Measurements from ENCODE around the gene PDE7B. TPM values are rescaled to one million over a fixed set of nuclear protein-coding genes. Genes with fewer than 3 reads are reported as not detected.

PDE7B gene
- total RNA-seq, 2 experiments from 2014 or later: 0.58 to 0.68 TPM

DNA sequence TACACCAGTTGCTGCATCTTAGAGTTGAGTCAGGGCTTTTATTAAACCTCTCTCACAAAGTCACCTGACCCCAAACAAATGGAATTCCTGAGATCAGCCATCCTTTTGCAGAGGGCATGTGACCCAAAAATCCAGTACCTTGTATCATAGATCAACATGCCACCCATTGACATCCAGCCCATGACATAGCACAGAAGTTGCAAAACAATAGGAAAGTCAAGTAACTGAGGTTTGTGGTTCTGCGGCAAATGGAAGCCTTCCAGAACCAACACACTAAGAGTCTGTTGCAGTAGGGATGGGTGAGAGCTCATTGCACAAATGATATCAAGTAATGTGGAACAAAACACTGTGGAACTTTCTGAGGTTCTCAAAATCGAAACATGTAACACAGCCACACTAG, 111.2 kb downstream of the PDE7B start:
- no peaks in the 10 kb centered on the region for H3K36me3 Mint-ChIP-seq (ENCODE audit: low read depth)
- H3K9me3 Mint-ChIP-seq: peaks cover 7% of the 10 kb centered on the region
- TF ChIP-seq CTCF (IDR thresholded peaks at IDR 0.05): no peak
- no peak for ATAC-seq
- ChIA-PET CTCF (no interaction called here), POLR2A (no interaction called here)
- intact Hi-C loops (cut with micrococcal nuclease): no loop called here
- no peaks in the 10 kb centered on the region for H3K4me1 Mint-ChIP-seq (ENCODE audit: low read depth)
- no peaks in the 10 kb centered on the region for H3K27me3 Mint-ChIP-seq
- H3K4me3 Mint-ChIP-seq: no peak overlapping the region
- no peak overlapping the region for H3K27ac Mint-ChIP-seq
- no peak for DNase-seq

DNA sequence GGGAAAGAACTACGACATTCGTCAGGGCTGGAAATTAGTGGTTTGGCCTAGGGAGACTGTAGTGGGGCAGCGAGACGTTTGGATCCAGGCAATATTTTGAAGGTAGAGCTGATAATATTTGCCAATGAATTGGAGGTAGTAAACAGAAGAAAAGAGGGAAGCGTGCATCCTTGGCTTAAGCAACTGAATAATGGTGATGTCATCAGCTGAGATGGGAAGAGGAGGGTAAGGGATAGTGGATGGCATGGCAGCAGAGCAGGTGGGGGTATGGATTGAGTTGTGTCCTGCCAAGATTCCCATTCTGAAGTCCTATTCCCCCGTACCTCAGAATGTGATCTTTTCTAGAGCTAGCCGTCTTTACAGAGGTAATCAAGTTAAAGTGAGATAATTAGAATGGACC, 119.2 kb downstream of the PDE7B start:
- ATAC-seq: no peak
- no peak for TF ChIP-seq CTCF (IDR thresholded peaks at IDR 0.05)
- Mint-ChIP-seq H3K27ac (no peak overlapping the region), H3K4me1 (ENCODE audit: low read depth) (no peaks in the 10 kb centered on the region), H3K36me3 (ENCODE audit: low read depth) (no peaks in the 10 kb centered on the region), H3K9me3 (no peaks in the 10 kb centered on the region), H3K27me3 (no peaks in the 10 kb centered on the region), H3K4me3 (no peak overlapping the region)
- ChIA-PET POLR2A (no interaction called here), CTCF (no interaction called here)
- DNase-seq: no peak
- intact Hi-C loops (cut with micrococcal nuclease): no loop called here

- H3K36me3 Mint-ChIP-seq (ENCODE audit: low read depth): no peaks in the 10 kb centered on the region
- no peak for ATAC-seq
- H3K27me3 Mint-ChIP-seq: no peaks in the 10 kb centered on the region
- intact Hi-C loops (cut with micrococcal nuclease): no loop called here
- no peak for DNase-seq
- POLR2A ChIA-PET: interaction anchor here (0.6 kb wide), 1 partner anchor 18 kb away, joined by 3 read pairs; no protein-coding TSS in a partner anchor
- H3K27ac Mint-ChIP-seq: no peak overlapping the region
- H3K9me3 Mint-ChIP-seq: no peaks in the 10 kb centered on the region
- H3K4me1 Mint-ChIP-seq (ENCODE audit: low read depth): no peaks in the 10 kb centered on the region
- H3K4me3 Mint-ChIP-seq: no peak overlapping the region
- CTCF ChIA-PET: no interaction called here
- TF ChIP-seq CTCF (IDR thresholded peaks at IDR 0.05): no peak
These were observed 119.8 kb downstream of the PDE7B start for GRCh38 chr6:135971351-135971750.

DNA sequence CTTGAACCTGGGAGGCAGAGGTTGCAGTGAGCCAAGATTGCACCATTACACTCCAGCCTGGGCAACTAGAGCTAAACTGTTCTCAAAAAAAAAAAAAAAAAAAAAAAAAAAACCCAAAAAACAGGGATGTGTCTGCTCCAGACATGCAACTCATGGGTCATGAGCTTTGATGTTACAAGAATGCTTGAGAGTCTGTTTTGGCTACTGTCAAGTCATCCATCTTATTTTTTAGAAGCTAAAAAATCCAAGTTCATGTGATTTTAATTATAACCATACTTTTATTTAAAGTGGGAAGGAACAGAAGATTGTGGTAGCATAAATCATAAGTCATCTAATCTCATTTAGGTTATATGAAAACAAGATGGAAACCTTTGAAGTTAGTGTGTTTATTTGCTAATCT, 120.6 kb downstream of the PDE7B start:
- intact Hi-C loops (cut with micrococcal nuclease): no loop called here
- no peak overlapping the region for H3K4me3 Mint-ChIP-seq
- POLR2A ChIA-PET: no interaction called here
- DNase-seq (no peak), ATAC-seq (no peak)
- H3K4me1 Mint-ChIP-seq (ENCODE audit: low read depth): no peaks in the 10 kb centered on the region
- H3K27me3 Mint-ChIP-seq: no peaks in the 10 kb centered on the region
- no peaks in the 10 kb centered on the region for H3K9me3 Mint-ChIP-seq
- no peak for TF ChIP-seq CTCF (IDR thresholded peaks at IDR 0.05)
- H3K36me3 Mint-ChIP-seq (ENCODE audit: low read depth): no peaks in the 10 kb centered on the region
- H3K27ac Mint-ChIP-seq: no peak overlapping the region
- CTCF ChIA-PET: no interaction called here

- DNase-seq (no peak), ATAC-seq (no peak)
- no peak for TF ChIP-seq CTCF (IDR thresholded peaks at IDR 0.05)
- Mint-ChIP-seq H3K4me3 (no peak overlapping the region), H3K9me3 (no peaks in the 10 kb centered on the region), H3K27ac (no peak overlapping the region), H3K4me1 (ENCODE audit: low read depth) (no peaks in the 10 kb centered on the region), H3K36me3 (ENCODE audit: low read depth) (no peaks in the 10 kb centered on the region), H3K27me3 (no peaks in the 10 kb centered on the region)
- intact Hi-C loops (cut with micrococcal nuclease): no loop called here
- ChIA-PET POLR2A (no interaction called here), CTCF (no interaction called here)
These were observed 121.1 kb downstream of the PDE7B start for GRCh38 chr6:135972586-135972985.
